SJCRH30 (cell line): ENCODE measurements around the gene NR5A1. TPM values are rescaled to one million over a fixed set of nuclear protein-coding genes. Genes with fewer than 3 reads are reported as not detected.

Source experiments
- DNase-seq, 2 experiments: peaks; one replicate each; pipeline ENCODE4 v3.0.0-alpha.2; 2015 to 2020
- H3K27ac ChIP-seq: fragments of 250-450 bp; sonication (Bioruptor Pico); 2 replicates; pipeline ENCODE4 v1.5.1; 2020; ENCODE audit warnings: mild to moderate bottlenecking, moderate library complexity
- H3K27me3 ChIP-seq: fragments of 250-450 bp; sonication (Bioruptor Pico); 2 replicates; pipeline ENCODE4 v1.5.1; 2020; ENCODE audit warnings: mild to moderate bottlenecking, moderate library complexity
- H3K36me3 ChIP-seq: fragments of 250-450 bp; sonication (Bioruptor Pico); 2 replicates; pipeline ENCODE4 v1.5.1; 2020; ENCODE audit warnings: mild to moderate bottlenecking, moderate library complexity
- H3K4me1 ChIP-seq: fragments of 250-450 bp; sonication (Bioruptor Pico); 2 replicates; pipeline ENCODE4 v1.5.1; 2020; ENCODE audit warnings: mild to moderate bottlenecking, moderate library complexity
- H3K4me3 ChIP-seq: fragments of 250-450 bp; sonication (Bioruptor Pico); 2 replicates; pipeline ENCODE4 v1.5.1; 2020; ENCODE audit warnings: mild to moderate bottlenecking, moderate library complexity
- H3K9me3 ChIP-seq: fragments of 250-450 bp; sonication (Bioruptor Pico); replicated peaks from 2 replicates; pipeline ENCODE4 v1.5.1; 2020; ENCODE audit warnings: mild to moderate bottlenecking, moderate library complexity
- total RNA-seq: library from RNA; depleted of rRNA; stranded (reverse); fragments of >200 nt; shearing (Covaris generic); gene quantifications from 2 replicates; pipeline ENCODE4 v1.2.3, GENCODE V29; 2014

NR5A1 gene
- total RNA-seq, 1 experiment from 2014 or later: not detected

- no peak overlapping the region for H3K4me3 ChIP-seq
- peaks cover 79% of the 10 kb centered on the region for H3K27me3 ChIP-seq
- no peaks in the 10 kb centered on the region for H3K9me3 ChIP-seq
- H3K27ac ChIP-seq: no peak overlapping the region
- no peak for DNase-seq
- H3K36me3 ChIP-seq: no peaks in the 10 kb centered on the region
- H3K4me1 ChIP-seq: no peaks in the 10 kb centered on the region
Measured at GRCh38 chr9:124497441-124497840, 9.8 kb downstream of the NR5A1 start.

DNA sequence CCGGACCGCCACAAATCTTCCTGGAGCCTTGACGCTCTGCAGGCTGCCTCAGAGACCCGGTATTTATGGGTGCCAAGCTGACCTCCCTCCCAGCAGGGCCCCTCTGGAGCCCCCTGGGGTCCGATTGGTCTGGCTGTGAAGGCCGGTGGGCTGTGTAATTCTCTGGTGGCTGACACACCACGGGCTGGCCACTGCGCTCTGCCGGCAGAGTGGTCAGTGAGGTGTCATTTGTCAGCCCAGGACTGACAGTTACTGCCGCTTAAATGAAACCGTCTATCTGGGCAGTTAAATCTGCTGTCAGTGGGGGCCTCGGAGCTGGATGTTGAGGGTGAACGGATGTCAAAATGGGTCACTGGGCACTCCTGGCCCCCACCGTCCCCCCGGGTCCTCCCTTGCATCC lies 10.7 kb downstream of the NR5A1 start:
- Histone ChIP-seq H3K4me1 (no peaks in the 10 kb centered on the region), H3K4me3 (no peak overlapping the region), H3K27me3 (peaks cover 86% of the 10 kb centered on the region), H3K36me3 (no peaks in the 10 kb centered on the region), H3K27ac (no peak overlapping the region), H3K9me3 (no peaks in the 10 kb centered on the region)
- no peak for DNase-seq

DNA sequence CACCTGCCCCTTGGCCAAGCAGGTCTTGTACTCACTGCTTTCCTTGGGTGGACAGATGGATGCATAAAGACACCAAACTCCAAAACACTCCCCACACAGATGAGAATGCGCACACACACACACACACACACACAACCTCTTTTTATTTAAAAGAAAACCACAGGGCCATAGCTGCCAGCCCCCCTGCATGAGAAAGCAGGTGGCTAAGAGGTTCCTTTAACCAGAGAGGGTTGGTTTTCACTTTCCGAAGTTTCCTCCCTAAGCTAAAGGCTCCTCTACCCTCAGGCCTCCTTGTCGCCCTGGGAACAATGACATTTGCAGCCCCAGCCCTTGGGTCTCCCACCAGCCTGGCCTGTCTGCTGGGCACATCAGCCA lies 11.1 kb downstream of the NR5A1 start:
- Histone ChIP-seq H3K27me3 (peaks cover 90% of the 10 kb centered on the region), H3K36me3 (no peaks in the 10 kb centered on the region), H3K27ac (no peak overlapping the region), H3K9me3 (no peaks in the 10 kb centered on the region), H3K4me1 (no peaks in the 10 kb centered on the region), H3K4me3 (no peak overlapping the region)
- no peak for DNase-seq

DNA sequence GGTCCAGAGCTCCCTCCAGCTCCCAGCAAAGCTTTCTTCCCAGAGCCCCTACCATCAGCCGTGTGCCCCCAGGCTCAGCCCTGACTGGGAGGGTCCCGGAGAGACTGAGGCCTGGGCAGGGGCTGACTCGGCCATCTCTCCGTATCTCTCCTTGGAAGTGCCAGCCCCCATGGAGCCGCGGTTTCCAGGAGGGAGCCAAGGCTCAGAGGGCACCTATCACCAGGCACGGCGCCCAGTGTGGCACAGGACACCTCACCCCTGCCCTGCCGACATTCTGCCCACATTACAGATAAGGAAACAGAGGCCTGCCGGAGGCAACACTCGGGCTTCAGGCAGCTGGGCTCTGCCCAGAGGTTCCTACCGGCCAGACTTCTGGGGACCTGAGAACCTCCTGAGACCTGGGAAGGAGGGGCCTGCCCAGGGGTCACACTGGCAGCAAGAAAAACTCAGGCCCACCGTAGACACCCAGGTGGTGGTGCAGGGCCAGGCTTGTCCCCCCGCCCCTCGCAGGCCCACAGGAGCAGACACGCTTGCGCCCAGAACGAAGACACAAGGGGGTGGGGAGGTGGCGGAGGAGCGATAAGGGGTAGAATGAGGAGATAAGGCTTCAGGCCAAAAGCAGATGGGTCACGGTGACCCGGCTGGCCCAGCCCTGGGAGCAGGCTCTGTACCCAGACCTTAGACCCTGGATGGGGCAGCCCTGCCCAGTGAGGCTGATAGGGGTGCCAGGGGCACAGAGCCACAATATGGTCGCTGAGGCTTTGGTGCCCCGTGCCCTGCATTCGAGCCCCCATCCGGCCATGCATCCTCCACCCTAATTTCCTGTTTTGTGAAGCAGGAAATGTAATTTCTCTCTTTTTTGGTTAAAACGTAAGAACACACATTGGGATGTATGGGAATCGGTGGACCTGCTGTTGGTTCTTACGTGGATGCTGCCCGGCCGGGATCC lies 11.8 kb downstream of the NR5A1 start:
- Histone ChIP-seq H3K27me3 (peaks cover 91% of the 10 kb centered on the region), H3K27ac (no peak overlapping the region)
- no peak for DNase-seq

GRCh38 chr9:124493794-124494479 lies 13.3 kb downstream of the NR5A1 start:
- Histone ChIP-seq H3K9me3 (no peaks in the 10 kb centered on the region), H3K4me1 (no peaks in the 10 kb centered on the region), H3K27me3 (peaks cover 91% of the 10 kb centered on the region), H3K4me3 (no peak overlapping the region), H3K36me3 (no peaks in the 10 kb centered on the region), H3K27ac (no peak overlapping the region)
- no peak for DNase-seq

More for the DNA sequence above, 11.8 kb downstream of the NR5A1 start:
- H3K9me3 ChIP-seq: no peaks in the 10 kb centered on the region
- H3K4me1 ChIP-seq: no peaks in the 10 kb centered on the region
- H3K4me3 ChIP-seq: no peak overlapping the region
- no peaks in the 10 kb centered on the region for H3K36me3 ChIP-seq

DNA sequence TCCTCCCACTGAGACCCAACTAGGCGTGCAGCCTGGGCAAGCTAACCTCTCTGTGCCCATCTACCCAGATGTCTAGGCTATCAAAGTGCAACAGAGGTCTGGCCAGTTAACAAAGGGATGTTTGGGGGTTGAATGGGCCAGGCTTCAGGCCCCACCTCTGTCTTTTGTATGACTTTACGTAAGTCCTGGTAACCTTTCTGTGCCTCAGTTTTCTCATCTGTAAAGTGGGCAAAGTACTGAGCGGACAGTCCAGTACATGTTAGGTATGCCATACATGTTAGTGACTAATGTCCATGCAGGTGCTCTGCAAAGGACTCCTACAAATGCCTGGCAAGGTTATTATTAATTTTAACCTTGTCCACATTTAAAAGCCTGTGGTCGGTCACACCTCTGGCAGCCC lies 14.0 kb downstream of the NR5A1 start:
- Histone ChIP-seq H3K27ac (no peak overlapping the region), H3K27me3 (peaks cover 90% of the 10 kb centered on the region), H3K4me3 (no peak overlapping the region), H3K36me3 (no peaks in the 10 kb centered on the region), H3K9me3 (no peaks in the 10 kb centered on the region), H3K4me1 (no peaks in the 10 kb centered on the region)
- DNase-seq: no peak

GRCh38 chr9:124492818-124493217 lies 14.4 kb downstream of the NR5A1 start:
- Histone ChIP-seq H3K4me3 (no peak overlapping the region), H3K27ac (no peak overlapping the region), H3K9me3 (no peaks in the 10 kb centered on the region), H3K36me3 (no peaks in the 10 kb centered on the region), H3K27me3 (peaks cover 88% of the 10 kb centered on the region), H3K4me1 (no peaks in the 10 kb centered on the region)
- no peak for DNase-seq

DNA sequence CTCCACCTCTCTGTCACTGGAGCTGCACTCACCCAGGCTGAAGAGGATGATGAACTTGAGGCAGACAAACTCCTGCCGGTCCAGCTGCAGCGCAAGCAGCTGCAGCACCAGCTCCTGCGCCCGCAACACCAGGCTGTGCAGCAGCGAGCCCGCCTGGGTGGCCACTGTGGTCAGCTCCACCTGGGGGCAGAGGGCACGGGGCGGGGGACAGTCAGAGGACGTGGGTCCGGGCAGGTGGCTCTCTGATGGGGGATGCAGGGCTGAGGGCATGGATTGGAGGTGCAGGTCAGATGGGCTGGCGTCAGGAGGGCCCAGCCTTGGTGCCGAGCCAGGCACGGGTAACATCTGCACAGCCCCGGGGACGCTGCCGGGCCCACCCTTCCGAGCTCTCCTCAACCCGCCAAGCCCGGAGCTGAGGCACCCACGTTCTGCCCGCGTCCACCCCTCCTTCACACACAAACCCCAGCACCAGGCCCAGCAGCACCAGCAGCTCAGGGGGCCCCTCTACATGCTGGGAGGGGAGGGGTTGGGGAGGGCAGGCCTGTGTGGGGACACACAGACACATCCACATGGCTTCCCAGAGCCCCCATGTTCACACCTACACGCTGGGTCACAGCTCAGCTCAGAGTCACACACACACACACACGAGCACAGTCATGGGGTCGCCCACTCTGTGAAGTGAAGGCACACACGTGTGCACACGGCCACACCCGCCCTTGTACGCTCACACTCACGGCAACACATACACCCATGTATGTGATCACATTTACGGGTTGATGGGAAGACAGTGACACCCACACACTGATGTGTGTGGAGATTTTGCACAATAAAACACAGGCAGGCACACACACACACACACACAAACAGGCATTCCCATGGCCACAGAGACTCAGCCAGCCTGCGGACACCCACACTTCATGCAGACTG lies 15.9 kb downstream of the NR5A1 start:
- Histone ChIP-seq H3K4me1 (no peaks in the 10 kb centered on the region), H3K4me3 (no peak overlapping the region), H3K36me3 (no peaks in the 10 kb centered on the region), H3K9me3 (no peaks in the 10 kb centered on the region), H3K27me3 (peaks cover 87% of the 10 kb centered on the region), H3K27ac (no peak overlapping the region)
- DNase-seq: no peak

DNA sequence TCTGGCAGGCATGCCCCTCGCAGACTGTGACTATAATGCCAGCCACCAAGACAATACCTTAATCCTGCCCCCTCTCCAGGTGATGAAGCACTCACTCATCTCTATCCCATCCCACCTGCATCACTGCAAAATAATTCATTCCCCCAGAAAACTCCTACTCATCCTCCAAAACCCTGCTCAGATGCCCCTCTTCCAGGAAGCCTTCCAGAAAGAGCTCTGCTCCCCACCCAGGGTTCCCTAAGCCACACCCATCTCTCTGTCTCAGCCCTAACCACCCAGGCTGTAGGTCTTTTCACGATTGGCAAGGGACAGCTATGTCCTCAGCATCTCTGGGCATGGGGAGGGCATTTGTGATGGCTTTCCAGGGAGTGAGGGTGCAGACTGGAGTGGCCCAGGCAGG lies 17.2 kb downstream of the NR5A1 start:
- H3K36me3 ChIP-seq: no peaks in the 10 kb centered on the region
- no peaks in the 10 kb centered on the region for H3K9me3 ChIP-seq
- no peak overlapping the region for H3K27ac ChIP-seq
- H3K27me3 ChIP-seq: peaks cover 83% of the 10 kb centered on the region
- no peaks in the 10 kb centered on the region for H3K4me1 ChIP-seq
- H3K4me3 ChIP-seq: no peak overlapping the region
- DNase-seq: no peak

DNA sequence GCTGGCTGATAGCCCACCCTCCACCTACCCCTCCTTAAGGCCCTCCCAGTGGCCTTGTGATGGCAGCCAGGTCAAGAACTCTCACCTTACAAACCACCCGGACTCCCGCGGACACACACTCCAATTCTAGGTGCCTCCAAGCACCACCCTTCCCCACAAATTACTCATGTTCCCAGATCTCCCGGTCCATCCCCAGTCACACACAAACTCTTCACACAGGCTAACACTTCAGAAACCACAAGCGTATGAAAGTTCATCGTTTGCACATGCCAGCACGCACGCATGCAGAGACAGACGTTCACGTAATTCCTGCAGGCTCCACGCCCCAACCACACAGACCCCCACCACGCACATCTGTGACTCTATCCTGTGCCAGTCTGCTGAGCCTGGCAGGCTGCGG lies 18.0 kb downstream of the NR5A1 start:
- Histone ChIP-seq H3K9me3 (no peaks in the 10 kb centered on the region), H3K27me3 (peaks cover 75% of the 10 kb centered on the region), H3K27ac (no peak overlapping the region), H3K4me3 (no peak overlapping the region), H3K36me3 (no peaks in the 10 kb centered on the region), H3K4me1 (no peaks in the 10 kb centered on the region)
- no peak for DNase-seq

DNA sequence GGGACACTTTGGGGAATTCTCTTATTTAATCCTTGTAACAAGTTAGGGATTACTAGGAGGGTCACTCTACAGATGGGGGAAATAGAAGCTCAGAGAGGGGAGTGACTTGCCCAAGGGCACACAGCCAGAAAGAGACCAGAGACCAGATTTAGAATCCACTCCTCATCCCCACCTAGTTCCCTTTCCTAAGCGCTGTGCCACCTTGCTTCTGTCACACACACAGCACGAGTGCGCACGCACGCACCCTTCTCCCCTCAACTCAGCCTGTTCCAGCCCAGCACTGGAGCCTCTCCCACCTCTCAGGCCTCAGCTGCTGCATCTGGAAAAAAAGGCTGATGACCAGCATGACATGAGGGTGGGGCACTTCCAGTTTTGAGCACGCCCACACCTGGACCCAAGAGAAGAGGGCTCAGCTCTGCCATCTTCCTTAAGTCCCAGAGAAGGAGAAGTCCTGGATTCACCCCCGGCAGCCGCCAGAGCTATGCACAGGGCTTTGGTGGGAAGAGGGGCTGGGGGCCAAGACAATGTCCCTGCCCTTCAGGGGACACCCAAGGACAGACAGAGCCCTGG lies 18.5 kb downstream of the NR5A1 start:
- no peaks in the 10 kb centered on the region for H3K36me3 ChIP-seq
- no peak overlapping the region for H3K4me3 ChIP-seq
- no peak overlapping the region for H3K27ac ChIP-seq
- no peaks in the 10 kb centered on the region for H3K4me1 ChIP-seq
- H3K9me3 ChIP-seq: no peaks in the 10 kb centered on the region
- no peak for DNase-seq
- H3K27me3 ChIP-seq: peaks cover 70% of the 10 kb centered on the region

GRCh38 chr9:124487260-124488182 lies 19.7 kb downstream of the NR5A1 start:
- H3K36me3 ChIP-seq: no peaks in the 10 kb centered on the region
- H3K4me1 ChIP-seq: no peaks in the 10 kb centered on the region
- no peaks in the 10 kb centered on the region for H3K9me3 ChIP-seq
- H3K27me3 ChIP-seq: peaks cover 59% of the 10 kb centered on the region
- H3K27ac ChIP-seq: no peak overlapping the region
- H3K4me3 ChIP-seq: no peak overlapping the region
- DNase-seq: no peak

DNA sequence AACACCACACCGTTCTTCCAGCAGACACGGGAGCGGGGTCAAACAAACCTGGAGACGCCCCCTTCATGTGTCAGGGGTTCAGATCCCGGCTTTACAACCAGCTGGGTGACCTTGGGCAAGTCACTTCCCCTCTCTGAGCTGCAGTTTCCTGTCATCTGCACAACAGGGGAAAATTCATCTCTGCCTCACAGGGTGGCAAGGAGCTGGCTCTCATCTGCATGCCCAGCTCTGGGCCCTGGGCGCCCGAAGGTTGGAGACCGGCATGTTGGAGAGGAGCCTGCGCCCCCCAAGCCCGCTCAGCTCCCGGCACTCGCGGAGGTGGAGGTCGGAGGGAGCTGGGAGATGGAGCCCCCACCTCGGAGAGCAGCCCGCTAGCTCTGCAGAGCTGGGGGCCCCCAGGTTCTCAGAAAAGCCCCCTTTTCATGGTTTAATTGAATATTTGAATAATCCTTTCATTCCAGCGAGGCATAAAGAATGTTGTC lies 20.4 kb downstream of the NR5A1 start:
- H3K27me3 ChIP-seq: peaks cover 55% of the 10 kb centered on the region
- no peak overlapping the region for H3K27ac ChIP-seq
- no peaks in the 10 kb centered on the region for H3K36me3 ChIP-seq
- no peaks in the 10 kb centered on the region for H3K4me1 ChIP-seq
- H3K9me3 ChIP-seq: no peaks in the 10 kb centered on the region
- no peak for DNase-seq
- H3K4me3 ChIP-seq: no peak overlapping the region
